ENCODE data around the gene SH3RF3.

The SH3RF3 gene

GRCh38 chr2:109376796-109377495, 247.9 kb downstream of the SH3RF3 start:
- H3K9me3 ChIP-seq (ENCODE audit: low read length), result no peaks in the 10 kb centered on the region

GRCh38 chr2:109377976-109378375, 249.0 kb downstream of the SH3RF3 start:
- Histone ChIP-seq H3K4me3 (ENCODE audit: low read length) (no peak overlapping the region), H3K9me3 (ENCODE audit: low read length) (no peaks in the 10 kb centered on the region), H3K36me3 (ENCODE audit: insufficient read depth, low read length) (no peaks in the 10 kb centered on the region), H3K27me3 (ENCODE audit: insufficient read depth, low read length) (peaks cover 22% of the 10 kb centered on the region), H3K4me1 (ENCODE audit: insufficient read depth, low read length) (peaks cover 7% of the 10 kb centered on the region), H2AFZ (ENCODE audit: low read depth, low read length) (no peak overlapping the region)

More at GRCh38 chr2:109376796-109377495, 247.9 kb downstream of the SH3RF3 start:
- no peaks in the 10 kb centered on the region for H3K36me3 ChIP-seq (ENCODE audit: insufficient read depth, low read length)
- H3K4me3 ChIP-seq (ENCODE audit: low read length), result no peak overlapping the region
- H3K4me1 ChIP-seq (ENCODE audit: insufficient read depth, low read length), result peaks cover 9% of the 10 kb centered on the region
- H3K27me3 ChIP-seq (ENCODE audit: insufficient read depth, low read length), result peaks cover 17% of the 10 kb centered on the region
- no peak overlapping the region for H2AFZ ChIP-seq (ENCODE audit: low read depth, low read length)

- no peaks in the 10 kb centered on the region for H3K36me3 ChIP-seq (ENCODE audit: insufficient read depth, low read length)
- H3K27me3 ChIP-seq (ENCODE audit: insufficient read depth, low read length), result peaks cover 24% of the 10 kb centered on the region
- no peak overlapping the region for H2AFZ ChIP-seq (ENCODE audit: low read depth, low read length)
- H3K4me1 ChIP-seq (ENCODE audit: insufficient read depth, low read length), result peaks cover under 1% of the 10 kb centered on the region
- H3K4me3 ChIP-seq (ENCODE audit: low read length), result no peak overlapping the region
- H3K9me3 ChIP-seq (ENCODE audit: low read length), result no peaks in the 10 kb centered on the region
Measured at GRCh38 chr2:109378682-109379081, 249.7 kb downstream of the SH3RF3 start.

- peaks cover 27% of the 10 kb centered on the region for H3K27me3 ChIP-seq (ENCODE audit: insufficient read depth, low read length)
- H2AFZ ChIP-seq (ENCODE audit: low read depth, low read length), result no peak overlapping the region
- peaks cover 3% of the 10 kb centered on the region for H3K9me3 ChIP-seq (ENCODE audit: low read length)
- H3K4me1 ChIP-seq (ENCODE audit: insufficient read depth, low read length), result no peaks in the 10 kb centered on the region
- H3K4me3 ChIP-seq (ENCODE audit: low read length), result no peak overlapping the region
- H3K36me3 ChIP-seq (ENCODE audit: insufficient read depth, low read length), result no peaks in the 10 kb centered on the region
Measured at GRCh38 chr2:109379507-109379906, 250.5 kb downstream of the SH3RF3 start.

- H3K9me3 ChIP-seq (ENCODE audit: low read length), result peaks cover 3% of the 10 kb centered on the region
- no peak overlapping the region for H3K4me3 ChIP-seq (ENCODE audit: low read length)
- peaks cover 4% of the 10 kb centered on the region for H3K4me1 ChIP-seq (ENCODE audit: insufficient read depth, low read length)
- peaks cover 37% of the 10 kb centered on the region for H3K27me3 ChIP-seq (ENCODE audit: insufficient read depth, low read length)
- no peaks in the 10 kb centered on the region for H3K36me3 ChIP-seq (ENCODE audit: insufficient read depth, low read length)
- H2AFZ ChIP-seq (ENCODE audit: low read depth, low read length), result no peak overlapping the region
Measured at GRCh38 chr2:109380502-109381326, 251.7 kb downstream of the SH3RF3 start.

GRCh38 chr2:109381327-109381820, 252.4 kb downstream of the SH3RF3 start:
- Histone ChIP-seq H3K4me3 (ENCODE audit: low read length) (no peak overlapping the region), H3K9me3 (ENCODE audit: low read length) (peaks cover 3% of the 10 kb centered on the region), H3K27me3 (ENCODE audit: insufficient read depth, low read length) (peaks cover 38% of the 10 kb centered on the region), H3K36me3 (ENCODE audit: insufficient read depth, low read length) (no peaks in the 10 kb centered on the region), H3K4me1 (ENCODE audit: insufficient read depth, low read length) (peaks cover 10% of the 10 kb centered on the region), H2AFZ (ENCODE audit: low read depth, low read length) (no peak overlapping the region)

GRCh38 chr2:109382226-109382895, 253.4 kb downstream of the SH3RF3 start:
- H3K9me3 ChIP-seq (ENCODE audit: low read length), result peaks cover 3% of the 10 kb centered on the region
- H3K4me1 ChIP-seq (ENCODE audit: insufficient read depth, low read length), result peaks cover 16% of the 10 kb centered on the region
- no peaks in the 10 kb centered on the region for H3K36me3 ChIP-seq (ENCODE audit: insufficient read depth, low read length)

GRCh38 chr2:109382951-109383350, 253.9 kb downstream of the SH3RF3 start:
- Histone ChIP-seq H3K9me3 (ENCODE audit: low read length) (peaks cover 3% of the 10 kb centered on the region), H2AFZ (ENCODE audit: low read depth, low read length) (no peak overlapping the region), H3K4me3 (ENCODE audit: low read length) (no peak overlapping the region), H3K4me1 (ENCODE audit: insufficient read depth, low read length) (peaks cover 22% of the 10 kb centered on the region), H3K36me3 (ENCODE audit: insufficient read depth, low read length) (no peaks in the 10 kb centered on the region), H3K27me3 (ENCODE audit: insufficient read depth, low read length) (peaks cover 38% of the 10 kb centered on the region)

More at GRCh38 chr2:109382226-109382895, 253.4 kb downstream of the SH3RF3 start:
- Histone ChIP-seq H3K27me3 (ENCODE audit: insufficient read depth, low read length) (peaks cover 38% of the 10 kb centered on the region), H2AFZ (ENCODE audit: low read depth, low read length) (no peak overlapping the region), H3K4me3 (ENCODE audit: low read length) (no peak overlapping the region)

- H3K4me3 ChIP-seq (ENCODE audit: low read length), result no peak overlapping the region
- peaks cover 3% of the 10 kb centered on the region for H3K9me3 ChIP-seq (ENCODE audit: low read length)
- no peak overlapping the region for H2AFZ ChIP-seq (ENCODE audit: low read depth, low read length)
- peaks cover 29% of the 10 kb centered on the region for H3K4me1 ChIP-seq (ENCODE audit: insufficient read depth, low read length)
- H3K36me3 ChIP-seq (ENCODE audit: insufficient read depth, low read length), result no peaks in the 10 kb centered on the region
- H3K27me3 ChIP-seq (ENCODE audit: insufficient read depth, low read length), result peaks cover 38% of the 10 kb centered on the region
Measured at GRCh38 chr2:109383505-109384307, 254.7 kb downstream of the SH3RF3 start.

GRCh38 chr2:109384308-109385271, 255.6 kb downstream of the SH3RF3 start:
- Histone ChIP-seq H2AFZ (ENCODE audit: low read depth, low read length) (no peak overlapping the region), H3K36me3 (ENCODE audit: insufficient read depth, low read length) (no peaks in the 10 kb centered on the region), H3K27me3 (ENCODE audit: insufficient read depth, low read length) (peaks cover 36% of the 10 kb centered on the region), H3K9me3 (ENCODE audit: low read length) (peaks cover 3% of the 10 kb centered on the region), H3K4me1 (ENCODE audit: insufficient read depth, low read length) (peaks cover 37% of the 10 kb centered on the region), H3K4me3 (ENCODE audit: low read length) (no peak overlapping the region)

GRCh38 chr2:109385506-109385905, 256.5 kb downstream of the SH3RF3 start:
- Histone ChIP-seq H3K4me3 (ENCODE audit: low read length) (no peak overlapping the region), H2AFZ (ENCODE audit: low read depth, low read length) (no peak overlapping the region), H3K36me3 (ENCODE audit: insufficient read depth, low read length) (no peaks in the 10 kb centered on the region), H3K9me3 (ENCODE audit: low read length) (peaks cover 3% of the 10 kb centered on the region), H3K27me3 (ENCODE audit: insufficient read depth, low read length) (peaks cover 35% of the 10 kb centered on the region), H3K4me1 (ENCODE audit: insufficient read depth, low read length) (peaks cover 37% of the 10 kb centered on the region)
